K562 (cell line): ENCODE measurements around the gene IPO7. TPM values are rescaled to one million over a fixed set of nuclear protein-coding genes. Genes with fewer than 3 reads are reported as not detected.

Experiments
- CBFB ChIP-seq: sonication (generic); formaldehyde crosslinking; IDR thresholded peaks from 2 replicates; pipeline ENCODE4 v1.4.0; 2020; ENCODE audit warnings: mild to moderate bottlenecking, missing genetic modification reagents
- E2F3 ChIP-seq: fragments of 250-450 bp; sonication (Bioruptor Pico); IDR thresholded peaks from 2 replicates; pipeline ENCODE4 v1.4.0; 2020; ENCODE audit warnings: mild to moderate bottlenecking
- FOS ChIP-seq: IDR thresholded peaks from 3 replicates; pipeline ENCODE4 v1.6.1; 2011; ENCODE audit not compliant: insufficient read length; ENCODE audit errors: extremely low read depth
- GTF2F1 ChIP-seq: IDR thresholded peaks from 2 replicates; pipeline ENCODE4 v1.6.1; 2011; ENCODE audit warnings: low read depth, low read length, improper control_type of control experiment
- JUND ChIP-seq, 2 experiments: IDR thresholded peaks; 2 replicates in 1 of 2; 3 replicates in 1 of 2; pipeline ENCODE4 v1.6.1; 2011; ENCODE audit warnings: borderline replicate concordance in 2 of 2, low read depth in 2 of 2, low read length in 2 of 2, improper control_type of control experiment in 1 of 2, missing biosample characterization in 1 of 2, missing genetic modification characterization in 1 of 2, missing genetic modification reagents in 1 of 2
- MYBL2 ChIP-seq, 2 experiments: fragments of 450-650 bp in 1 of 2; sonication (generic) in 1 of 2; formaldehyde crosslinking in 1 of 2; IDR thresholded peaks; 2 replicates each; pipeline versions ENCODE4 v1.6.1 to v1.8.1; 2017 to 2022; ENCODE audit warnings: borderline replicate concordance in 1 of 2, inconsistent platforms in 1 of 2, low read depth in 1 of 2, mild to moderate bottlenecking in 1 of 2, missing genetic modification reagents in 1 of 2, moderate library complexity in 1 of 2
- NCOR1 ChIP-seq: fragments of 450-650 bp; IDR thresholded peaks from 2 replicates; pipeline ENCODE4 v1.6.1; 2016; ENCODE audit warnings: mild to moderate bottlenecking, moderate library complexity
- NFYB ChIP-seq: IDR thresholded peaks from 2 replicates; pipeline ENCODE4 v1.6.1; 2011; ENCODE audit warnings: mild to moderate bottlenecking, moderate library complexity; ENCODE audit not compliant: insufficient read length; ENCODE audit errors: extremely low read depth
- PHF8 ChIP-seq: fragments of 200-600 bp; sonication (generic); IDR thresholded peaks from 2 replicates; pipeline ENCODE4 v1.6.1; 2012; ENCODE audit warnings: mixed run types, mild to moderate bottlenecking, inconsistent platforms, low read length, moderate library complexity, borderline replicate concordance
- POLR3A ChIP-seq: IDR thresholded peaks from 2 replicates; pipeline ENCODE4 v1.6.1; 2011; ENCODE audit warnings: borderline replicate concordance, mild to moderate bottlenecking, moderate library complexity; ENCODE audit not compliant: insufficient read length, insufficient read depth; ENCODE audit errors: extremely low read depth
- SAP30 ChIP-seq: fragments of 200-600 bp; sonication (generic); IDR thresholded peaks from 2 replicates; pipeline ENCODE4 v1.6.1; 2012; ENCODE audit warnings: borderline replicate concordance, low read depth, mild to moderate bottlenecking, moderate library complexity, low read length, control low read depth, inconsistent platforms; ENCODE audit not compliant: insufficient read depth, poor library complexity, severe bottlenecking
- SNRNP70 ChIP-seq: fragments of 200-400 bp; formaldehyde crosslinking; optimal IDR thresholded peaks from 2 replicates; pipeline ENCODE3; 2017; ENCODE audit warnings: low read depth, low read length
- ZNF133 ChIP-seq: fragments of 250-450 bp; sonication (Bioruptor Pico); IDR thresholded peaks from 2 replicates; pipeline ENCODE4 v1.4.0; 2020; ENCODE audit warnings: mild to moderate bottlenecking
- ZNF140 ChIP-seq: fragments of 250-450 bp; sonication (Bioruptor Pico); IDR thresholded peaks from 2 replicates; pipeline ENCODE4 v1.8.0; 2021; ENCODE audit warnings: moderate library complexity, mild to moderate bottlenecking, inconsistent platforms
- ZNF274 ChIP-seq: IDR thresholded peaks from 2 replicates; pipeline ENCODE4 v1.6.1; 2011; ENCODE audit warnings: low read depth, mild to moderate bottlenecking, low read length, moderate library complexity, borderline replicate concordance
- ZNF408 ChIP-seq: fragments of 250-450 bp; sonication (Bioruptor Pico); IDR thresholded peaks from 2 replicates; pipeline ENCODE4 v1.4.0; 2020; ENCODE audit warnings: low read depth, mild to moderate bottlenecking, moderate library complexity
- ZNF696 ChIP-seq: fragments of 250-450 bp; sonication (Bioruptor Pico); conservative IDR thresholded peaks from 2 replicates; pipeline ENCODE4 v1.4.0; 2020; ENCODE audit warnings: mild to moderate bottlenecking, moderate library complexity
- polyA plus RNA-seq, 8 experiments: library from polyadenylated mRNA; depleted of rRNA in 4 of 8; stranded (reverse) in 5 of 8; unstranded in 3 of 8; fragments of >200 nt; fragmentation: Nextera tagmentation in 2 of 8; fragmentation: Illumina TruSeq in 1 of 8; extraction: Ambion mirVana in 2 of 8; extraction: Trizol in 1 of 8; gene quantifications; 2 replicates each; pipeline versions ENCODE4 v1.2.1 to v1.2.3, GENCODE V29; 2011 to 2014; ENCODE audit warnings: inconsistent platforms in 1 of 8, missing spikeins in 1 of 8
- total RNA-seq, 7 experiments: library from RNA; depleted of rRNA in 6 of 7; stranded (reverse); fragments of >200 nt in 6 of 7; fragmentation: Illumina TruSeq in 2 of 7; extraction: Trizol in 2 of 7; gene quantifications; 2 replicates each; pipeline versions ENCODE4 v1.2.1 to v1.2.3, GENCODE V29; 2011 to 2021; ENCODE audit warnings: low replicate concordance in 1 of 7
- TF ChIP-seq, protein P1 (sequence below): sonication (generic); formaldehyde crosslinking; IDR thresholded peaks from 2 replicates; pipeline ENCODE4 v1.8.0; 2022; ENCODE audit warnings: missing genetic modification reagents, mild to moderate bottlenecking, borderline replicate concordance
- TF ChIP-seq, protein P2 (sequence below): fragments of 450-650 bp; IDR thresholded peaks from 2 replicates; pipeline ENCODE4 v1.6.1; 2016; ENCODE audit warnings: low read depth, mild to moderate bottlenecking, moderate library complexity
- TF ChIP-seq, protein P3 (sequence below): sonication (generic); formaldehyde crosslinking; IDR thresholded peaks from 2 replicates; pipeline ENCODE4 v1.8.1; 2023; ENCODE audit warnings: mild to moderate bottlenecking, missing genetic modification reagents, moderate library complexity
- TF ChIP-seq, protein P4 (sequence below): fragments of 200-400 bp; formaldehyde crosslinking; IDR thresholded peaks from 2 replicates; pipeline ENCODE4 v1.6.1; 2017; ENCODE audit warnings: mild to moderate bottlenecking, low read depth, low read length, moderate library complexity

IPO7 gene
- total and polyA plus RNA-seq, 9 of the 15 experiments (the other 6 are each of a cell fraction or from before 2014, with no cell fraction given), result 23.6 to 138 (median 110) TPM

DNA sequence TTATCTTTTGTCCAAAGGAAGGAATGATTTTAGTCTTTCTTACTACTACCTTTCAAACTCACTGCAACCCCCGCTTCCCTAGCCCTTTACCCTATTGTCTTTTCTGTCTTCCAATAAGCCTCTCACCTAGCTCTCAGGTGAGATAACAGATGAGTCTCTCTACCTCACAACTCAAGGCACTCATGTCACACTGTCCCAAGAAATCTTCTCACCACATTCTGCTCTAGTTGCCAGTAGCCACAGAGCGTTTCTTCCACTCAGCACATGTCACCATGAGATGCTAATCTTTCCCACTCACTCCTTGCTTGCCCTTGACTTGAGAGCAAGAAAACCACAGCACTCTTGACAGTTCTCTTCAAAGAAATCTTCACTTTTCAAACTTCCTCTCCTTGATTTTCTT lies 37.4 kb upstream of the IPO7 start (continued):
- TF ChIP-seq, protein P1, sequence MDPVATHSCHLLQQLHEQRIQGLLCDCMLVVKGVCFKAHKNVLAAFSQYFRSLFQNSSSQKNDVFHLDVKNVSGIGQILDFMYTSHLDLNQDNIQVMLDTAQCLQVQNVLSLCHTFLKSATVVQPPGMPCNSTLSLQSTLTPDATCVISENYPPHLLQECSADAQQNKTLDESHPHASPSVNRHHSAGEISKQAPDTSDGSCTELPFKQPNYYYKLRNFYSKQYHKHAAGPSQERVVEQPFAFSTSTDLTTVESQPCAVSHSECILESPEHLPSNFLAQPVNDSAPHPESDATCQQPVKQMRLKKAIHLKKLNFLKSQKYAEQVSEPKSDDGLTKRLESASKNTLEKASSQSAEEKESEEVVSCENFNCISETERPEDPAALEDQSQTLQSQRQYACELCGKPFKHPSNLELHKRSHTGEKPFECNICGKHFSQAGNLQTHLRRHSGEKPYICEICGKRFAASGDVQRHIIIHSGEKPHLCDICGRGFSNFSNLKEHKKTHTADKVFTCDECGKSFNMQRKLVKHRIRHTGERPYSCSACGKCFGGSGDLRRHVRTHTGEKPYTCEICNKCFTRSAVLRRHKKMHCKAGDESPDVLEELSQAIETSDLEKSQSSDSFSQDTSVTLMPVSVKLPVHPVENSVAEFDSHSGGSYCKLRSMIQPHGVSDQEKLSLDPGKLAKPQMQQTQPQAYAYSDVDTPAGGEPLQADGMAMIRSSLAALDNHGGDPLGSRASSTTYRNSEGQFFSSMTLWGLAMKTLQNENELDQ (CRISPR knock-in tag), result no peak
- TF ChIP-seq E2F3 (no peak), ZNF408 (CRISPR knock-in tag) (no peak), ZNF140 (CRISPR knock-in tag) (no peak), PHF8 (no peak), NFYB (no peak), ZNF696 (no peak), JUND (IDR thresholded peaks at IDR 0.05; ENCODE audit: borderline replicate concordance, low read depth, low read length) (0 out of 2 replicates have a peak, but pooled peaks have one; percentile 21), JUND (tag; IDR thresholded peaks at IDR 0.05; ENCODE audit: borderline replicate concordance, low read depth, low read length) (peak; percentile 26; the same call in 1 of the 3 replicates), MYBL2 (IDR thresholded peaks at IDR 0.05; ENCODE audit: low read depth) (no peak), MYBL2 (CRISPR knock-in tag; IDR thresholded peaks at IDR 0.05; ENCODE audit: borderline replicate concordance) (no peak), FOS (no peak), GTF2F1 (no peak), ZNF133 (CRISPR knock-in tag) (no peak), SNRNP70 (no peak), SAP30 (no peak), ZNF274 (no peak), POLR3A (no peak), CBFB (CRISPR knock-in tag) (no peak), NCOR1 (no peak)
- TF ChIP-seq, protein P2, sequence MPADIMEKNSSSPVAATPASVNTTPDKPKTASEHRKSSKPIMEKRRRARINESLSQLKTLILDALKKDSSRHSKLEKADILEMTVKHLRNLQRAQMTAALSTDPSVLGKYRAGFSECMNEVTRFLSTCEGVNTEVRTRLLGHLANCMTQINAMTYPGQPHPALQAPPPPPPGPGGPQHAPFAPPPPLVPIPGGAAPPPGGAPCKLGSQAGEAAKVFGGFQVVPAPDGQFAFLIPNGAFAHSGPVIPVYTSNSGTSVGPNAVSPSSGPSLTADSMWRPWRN, result peak; percentile 52; the same call in 1 of the 2 replicates
- TF ChIP-seq, protein P3, sequence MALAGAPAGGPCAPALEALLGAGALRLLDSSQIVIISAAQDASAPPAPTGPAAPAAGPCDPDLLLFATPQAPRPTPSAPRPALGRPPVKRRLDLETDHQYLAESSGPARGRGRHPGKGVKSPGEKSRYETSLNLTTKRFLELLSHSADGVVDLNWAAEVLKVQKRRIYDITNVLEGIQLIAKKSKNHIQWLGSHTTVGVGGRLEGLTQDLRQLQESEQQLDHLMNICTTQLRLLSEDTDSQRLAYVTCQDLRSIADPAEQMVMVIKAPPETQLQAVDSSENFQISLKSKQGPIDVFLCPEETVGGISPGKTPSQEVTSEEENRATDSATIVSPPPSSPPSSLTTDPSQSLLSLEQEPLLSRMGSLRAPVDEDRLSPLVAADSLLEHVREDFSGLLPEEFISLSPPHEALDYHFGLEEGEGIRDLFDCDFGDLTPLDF (CRISPR knock-in tag), result no peak
- TF ChIP-seq, protein P4, sequence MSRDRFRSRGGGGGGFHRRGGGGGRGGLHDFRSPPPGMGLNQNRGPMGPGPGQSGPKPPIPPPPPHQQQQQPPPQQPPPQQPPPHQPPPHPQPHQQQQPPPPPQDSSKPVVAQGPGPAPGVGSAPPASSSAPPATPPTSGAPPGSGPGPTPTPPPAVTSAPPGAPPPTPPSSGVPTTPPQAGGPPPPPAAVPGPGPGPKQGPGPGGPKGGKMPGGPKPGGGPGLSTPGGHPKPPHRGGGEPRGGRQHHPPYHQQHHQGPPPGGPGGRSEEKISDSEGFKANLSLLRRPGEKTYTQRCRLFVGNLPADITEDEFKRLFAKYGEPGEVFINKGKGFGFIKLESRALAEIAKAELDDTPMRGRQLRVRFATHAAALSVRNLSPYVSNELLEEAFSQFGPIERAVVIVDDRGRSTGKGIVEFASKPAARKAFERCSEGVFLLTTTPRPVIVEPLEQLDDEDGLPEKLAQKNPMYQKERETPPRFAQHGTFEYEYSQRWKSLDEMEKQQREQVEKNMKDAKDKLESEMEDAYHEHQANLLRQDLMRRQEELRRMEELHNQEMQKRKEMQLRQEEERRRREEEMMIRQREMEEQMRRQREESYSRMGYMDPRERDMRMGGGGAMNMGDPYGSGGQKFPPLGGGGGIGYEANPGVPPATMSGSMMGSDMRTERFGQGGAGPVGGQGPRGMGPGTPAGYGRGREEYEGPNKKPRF, result no peak
